ENCODE measurements around the gene GFOD2.
"Not testable (repeated sequence)": the region's sequence is repeated elsewhere in the genome, so short reads cannot be mapped to it uniquely, and the experiment has no call there.

The GFOD2 gene

GRCh38 chr16:67699265-67699664 lies 19.9 kb downstream of the GFOD2 start:
- DNase-seq: no peak

- no peak for DNase-seq
Observed at GRCh38 chr16:67697422-67698185, 21.5 kb downstream of the GFOD2 start.

DNA sequence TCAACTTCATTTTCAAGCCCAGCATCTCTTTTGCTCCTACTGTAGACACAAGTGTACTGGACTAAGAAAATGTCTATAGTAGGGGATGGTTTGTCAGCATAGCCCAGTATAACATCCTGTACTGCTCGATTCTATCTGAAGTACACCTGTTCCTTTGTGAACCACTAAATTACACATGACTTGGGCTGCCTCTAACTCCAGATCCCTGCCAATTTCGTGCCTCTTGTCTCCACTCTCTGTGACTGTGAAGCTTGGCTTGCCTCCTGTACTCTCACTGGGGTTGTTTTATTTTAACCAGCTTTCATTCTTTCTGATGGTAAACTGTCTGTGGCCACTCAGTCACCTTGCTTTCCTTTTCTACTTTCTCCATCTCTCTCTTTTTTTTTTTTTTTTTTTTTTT lies 24.5 kb downstream of the GFOD2 start:
- no peak for DNase-seq

DNA sequence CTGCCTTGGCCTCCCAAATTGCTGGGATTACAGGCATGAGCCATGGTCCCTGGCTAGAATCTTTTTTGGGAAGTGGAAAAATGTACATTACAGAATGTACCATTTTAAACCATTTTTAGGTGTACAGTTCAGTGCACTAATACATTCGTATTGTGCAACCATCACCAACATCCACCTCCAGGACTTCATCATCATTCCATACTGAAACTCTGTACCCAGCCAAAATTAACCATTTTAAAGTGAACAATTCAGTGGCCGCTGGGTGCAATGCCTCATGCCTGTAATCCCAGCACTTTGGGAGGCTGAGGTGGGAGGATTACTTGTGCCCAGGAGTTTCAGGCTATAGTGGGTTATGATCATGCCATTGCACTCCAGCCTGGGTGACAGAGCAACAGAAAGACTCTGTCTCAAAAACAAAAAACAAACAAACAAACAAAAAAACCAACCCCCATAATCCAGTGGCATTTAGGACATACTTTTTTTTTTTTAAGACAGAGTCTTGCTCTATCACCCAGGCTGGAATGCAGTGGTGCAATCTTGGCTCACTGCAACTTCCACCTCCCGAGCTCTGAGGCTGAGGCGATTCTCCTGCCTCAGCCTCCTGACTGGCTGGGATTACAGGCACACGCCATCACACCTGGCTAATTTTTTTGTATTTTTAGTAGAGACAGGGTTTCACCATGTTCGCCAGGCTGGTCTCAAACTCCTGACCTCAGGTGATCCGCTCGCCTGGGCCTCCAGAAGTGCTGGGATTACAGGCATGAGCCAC lies 25.4 kb downstream of the GFOD2 start:
- DNase-seq: not testable (repeated sequence)

GRCh38 chr16:67685388-67686112 lies 33.6 kb downstream of the GFOD2 start:
- DNase-seq: no peak

DNA sequence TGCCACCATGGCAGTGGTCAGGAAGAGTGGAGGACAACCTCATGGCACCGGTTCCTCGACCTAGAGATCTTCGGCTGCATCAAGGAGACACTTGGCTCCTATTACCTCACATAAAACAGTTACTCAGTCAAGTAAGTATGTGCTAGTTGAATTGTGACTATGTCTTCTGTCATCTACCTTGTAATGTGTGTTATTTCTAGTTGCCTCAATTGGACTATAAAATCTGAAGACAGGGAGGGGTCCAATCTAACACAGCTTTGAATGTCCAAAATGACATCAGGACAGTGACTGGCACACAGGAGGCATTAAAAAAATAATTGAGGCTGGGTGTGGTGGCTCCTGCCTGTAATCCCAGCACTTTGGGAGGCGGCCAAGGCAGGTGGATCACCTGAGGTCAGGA lies 35.3 kb downstream of the GFOD2 start:
- DNase-seq: no peak

- no peak for DNase-seq
Observed at GRCh38 chr16:67679935-67680897, 38.9 kb downstream of the GFOD2 start.

- no peak for DNase-seq
Observed at GRCh38 chr16:67678354-67679023, 40.6 kb downstream of the GFOD2 start.

- DNase-seq: no peak
Observed at GRCh38 chr16:67677712-67678111, 41.4 kb downstream of the GFOD2 start.

- DNase-seq: no peak
Observed at GRCh38 chr16:67676939-67677338, 42.2 kb downstream of the GFOD2 start.

- DNase-seq: no peak
Observed at GRCh38 chr16:67676516-67676915, 42.6 kb downstream of the GFOD2 start.

DNA sequence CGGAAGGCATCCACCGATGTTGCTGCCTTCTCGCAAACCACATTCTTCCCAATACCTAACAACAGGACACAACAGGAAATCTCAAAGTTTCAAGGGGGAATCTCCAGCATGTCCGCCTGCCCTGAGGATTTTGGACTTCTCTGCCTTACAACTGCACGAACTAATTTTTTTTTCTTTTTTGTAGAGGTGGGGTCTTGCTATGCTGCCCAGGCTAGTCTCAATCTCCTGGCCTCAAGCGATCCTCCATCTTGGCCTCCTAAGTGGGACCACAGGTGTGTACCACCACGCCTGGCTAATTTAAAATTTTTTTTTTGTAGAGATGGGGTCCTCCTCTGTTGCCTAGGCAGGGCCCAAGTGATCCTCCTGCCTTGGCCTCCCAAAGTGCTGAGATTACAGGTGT lies 43.1 kb downstream of the GFOD2 start:
- DNase-seq: no peak

- no peak for DNase-seq
Observed at GRCh38 chr16:67675579-67675935, 43.6 kb downstream of the GFOD2 start.

DNA sequence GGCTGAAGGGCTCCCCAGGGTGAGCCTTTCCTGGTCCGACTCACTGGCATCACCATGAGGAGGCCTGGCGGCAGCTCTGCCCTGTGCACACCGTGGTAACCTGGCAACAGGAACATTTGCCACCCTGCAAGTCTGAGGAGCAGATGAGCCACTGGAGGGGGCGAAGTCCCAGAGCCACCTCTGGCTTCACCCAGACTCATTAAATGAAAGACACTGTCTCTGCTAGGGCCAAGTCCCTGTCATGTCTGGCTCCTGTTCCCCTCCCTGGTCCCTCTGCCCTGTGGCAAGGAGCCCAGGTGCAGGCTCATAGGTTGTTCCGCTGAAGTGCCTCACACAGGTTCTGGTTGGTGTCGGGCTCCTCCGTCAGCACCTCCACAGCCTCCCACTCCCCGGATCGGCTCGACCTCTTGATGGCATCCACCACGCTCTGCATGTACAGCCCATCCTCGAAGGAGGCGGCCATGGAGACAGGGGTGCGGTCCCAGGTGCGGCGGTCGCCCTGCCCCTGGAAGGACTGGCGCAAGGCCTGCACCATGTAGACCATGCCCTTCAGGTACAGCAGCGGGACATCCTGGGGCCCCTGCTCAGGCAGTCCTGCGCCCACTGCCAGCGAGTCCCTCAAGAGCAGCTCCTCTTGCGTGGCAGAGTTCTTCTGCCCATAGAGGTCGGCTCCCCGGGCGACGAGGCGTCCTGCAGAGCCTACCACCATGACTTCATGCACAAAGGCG lies 44.1 kb downstream of the GFOD2 start:
- no peak for DNase-seq

DNA sequence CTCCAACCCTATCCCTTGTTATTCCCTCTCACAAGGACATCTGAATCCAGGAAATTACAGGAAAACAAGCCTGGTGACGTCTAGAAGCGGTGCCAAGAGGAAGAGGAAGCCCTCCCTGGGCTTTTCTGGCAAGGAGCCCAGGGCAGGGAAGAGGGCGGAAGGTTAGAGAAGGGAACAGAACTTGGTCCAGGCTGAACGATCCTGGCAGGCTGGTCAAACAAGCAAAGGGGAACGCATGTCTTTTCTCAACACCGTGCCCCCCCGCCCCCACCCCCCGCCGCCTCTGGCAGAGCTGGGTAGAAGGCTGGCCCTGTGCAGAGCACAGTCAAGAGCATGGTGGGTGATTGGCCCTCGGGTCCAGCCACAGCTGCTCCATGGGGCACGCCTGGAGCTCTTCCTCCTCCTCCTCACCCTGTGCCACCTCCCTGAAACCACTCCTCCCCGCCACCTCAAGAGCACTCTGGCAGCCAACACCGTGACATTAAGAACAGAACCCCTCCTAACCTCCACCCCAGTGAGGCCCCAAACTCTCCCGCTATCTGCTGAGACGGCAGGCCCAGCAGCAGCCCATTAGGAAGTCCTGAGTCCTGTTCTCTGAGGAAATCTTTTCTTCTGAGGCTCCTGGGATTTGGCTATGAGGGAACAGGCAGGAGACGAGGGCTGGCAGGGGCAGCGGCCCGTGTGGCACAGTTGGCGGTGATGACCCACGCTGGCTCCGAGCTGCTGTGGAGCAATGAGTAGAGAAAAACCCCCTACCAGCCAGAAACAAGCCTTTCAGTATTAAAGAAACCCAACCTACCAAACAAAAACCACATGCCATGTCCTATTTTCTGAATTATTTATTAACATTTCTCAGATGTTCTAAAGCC lies 45.2 kb downstream of the GFOD2 start:
- DNase-seq: no peak

DNA sequence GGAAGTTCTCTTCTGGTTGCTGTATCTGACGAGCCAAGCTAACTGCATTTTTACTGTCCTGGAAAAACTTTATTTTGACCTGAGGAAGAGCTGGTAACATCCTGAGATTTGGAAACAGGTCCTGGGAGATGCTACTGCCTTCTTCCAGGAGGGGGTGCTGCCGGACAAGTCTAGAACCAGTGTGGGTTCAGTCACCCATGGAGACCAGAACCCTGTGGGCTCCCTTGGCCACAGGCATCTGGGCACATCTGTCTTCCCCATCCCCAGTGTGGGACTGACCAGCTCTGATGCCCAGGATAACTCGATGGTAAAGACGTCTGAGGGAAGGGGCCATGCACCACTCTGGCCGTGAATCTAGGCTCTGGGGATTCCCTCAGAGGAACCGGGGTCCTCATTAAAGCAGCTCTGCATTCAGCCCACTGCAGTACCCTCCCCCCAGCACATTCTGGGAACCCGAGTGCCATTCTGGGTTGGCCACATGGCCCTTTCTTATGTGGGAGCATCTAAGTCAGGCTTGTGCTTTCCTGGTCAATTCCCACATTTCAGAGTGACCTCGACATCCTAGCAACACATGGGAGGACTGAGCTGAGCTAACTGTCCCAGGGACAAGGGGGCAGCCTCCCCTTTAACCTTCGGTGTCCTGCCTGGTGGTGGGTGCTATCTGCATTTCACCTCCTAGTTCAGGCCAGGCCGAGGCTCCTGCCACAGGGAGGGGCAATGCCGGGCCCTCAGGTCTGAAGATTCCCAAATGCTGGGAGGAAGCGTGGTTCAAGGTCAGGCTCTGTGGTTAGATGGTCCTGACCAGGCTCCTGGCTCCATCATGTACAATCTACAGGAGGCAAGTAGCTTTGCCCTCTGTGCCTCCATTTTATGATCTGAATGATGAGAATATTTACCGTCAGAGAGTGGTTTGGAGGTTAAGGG lies 46.1 kb downstream of the GFOD2 start:
- peak; percentile 39 for DNase-seq

- DNase-seq: no peak
Observed at GRCh38 chr16:67672306-67672705, 46.8 kb downstream of the GFOD2 start.

DNA sequence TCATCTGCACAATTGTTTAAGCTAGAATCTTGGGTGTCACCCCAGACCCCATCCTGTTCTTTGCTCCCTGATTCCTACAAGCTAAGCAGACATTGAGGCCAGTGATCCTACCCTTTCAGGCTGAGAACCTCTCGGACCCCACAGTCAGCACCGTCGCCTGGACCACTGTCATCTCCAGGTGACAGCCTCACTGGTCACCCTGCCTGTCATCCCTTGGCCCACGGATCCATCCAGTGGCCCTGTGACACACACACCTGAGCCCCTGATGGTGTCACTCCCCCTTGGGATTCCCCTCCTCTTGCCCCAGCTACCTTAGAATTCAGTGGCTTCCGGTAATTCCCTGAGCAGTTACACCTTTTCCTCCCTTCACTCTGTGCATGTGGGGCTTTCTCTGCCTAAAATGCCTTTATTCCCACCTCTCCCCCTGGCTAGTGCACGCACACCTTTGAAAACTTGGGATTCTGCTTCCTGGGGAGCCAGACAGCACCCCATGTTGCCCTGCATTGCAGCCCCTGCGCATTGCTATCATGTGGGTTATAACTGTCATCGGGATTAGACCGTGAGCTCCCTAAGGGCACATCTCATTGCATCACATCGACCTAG lies 49.5 kb downstream of the GFOD2 start:
- DNase-seq: no peak

Measured in stimulated activated CD4-positive, alpha-beta T cell treated with anti-CD3 and anti-CD28 coated beads, Interleukin-12 subunit alpha, Interleukin-12 subunit beta, amount 100 ng/mL, for 4 hours (primary cell).